Measurements from ENCODE around the gene NEK7.

GRCh38 chr1:198259333-198260074 is 102.7 kb downstream of the NEK7 start:
- TF ChIP-seq EZH2 (IDR thresholded peaks at IDR 0.05; ENCODE audit: low read length, unreplicated experiment) (no peak), EZH2phosphoT487 (IDR thresholded peaks at IDR 0.05; ENCODE audit: borderline replicate concordance, low read length) (no peak)
- TF ChIP-seq, protein P1, sequence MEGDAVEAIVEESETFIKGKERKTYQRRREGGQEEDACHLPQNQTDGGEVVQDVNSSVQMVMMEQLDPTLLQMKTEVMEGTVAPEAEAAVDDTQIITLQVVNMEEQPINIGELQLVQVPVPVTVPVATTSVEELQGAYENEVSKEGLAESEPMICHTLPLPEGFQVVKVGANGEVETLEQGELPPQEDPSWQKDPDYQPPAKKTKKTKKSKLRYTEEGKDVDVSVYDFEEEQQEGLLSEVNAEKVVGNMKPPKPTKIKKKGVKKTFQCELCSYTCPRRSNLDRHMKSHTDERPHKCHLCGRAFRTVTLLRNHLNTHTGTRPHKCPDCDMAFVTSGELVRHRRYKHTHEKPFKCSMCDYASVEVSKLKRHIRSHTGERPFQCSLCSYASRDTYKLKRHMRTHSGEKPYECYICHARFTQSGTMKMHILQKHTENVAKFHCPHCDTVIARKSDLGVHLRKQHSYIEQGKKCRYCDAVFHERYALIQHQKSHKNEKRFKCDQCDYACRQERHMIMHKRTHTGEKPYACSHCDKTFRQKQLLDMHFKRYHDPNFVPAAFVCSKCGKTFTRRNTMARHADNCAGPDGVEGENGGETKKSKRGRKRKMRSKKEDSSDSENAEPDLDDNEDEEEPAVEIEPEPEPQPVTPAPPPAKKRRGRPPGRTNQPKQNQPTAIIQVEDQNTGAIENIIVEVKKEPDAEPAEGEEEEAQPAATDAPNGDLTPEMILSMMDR (conservative IDR thresholded peaks at IDR 0.05; ENCODE audit: low read depth, low read length) = no peak

All from PC-3 (cell line).